RCC 7860 (cell line): ENCODE results near the gene SESN1.

Experiments used
- DNase-seq: peaks from one replicate; pipeline ENCODE4 v3.0.0-alpha.2; 2015; ENCODE audit warnings: low spot score
- FAIRE-seq: peaks from 2 replicates; lab custom pipeline; 2012; peaks lifted over from hg19 to GRCh38; lab: Jason Lieb, UNC

SESN1 gene

DNA sequence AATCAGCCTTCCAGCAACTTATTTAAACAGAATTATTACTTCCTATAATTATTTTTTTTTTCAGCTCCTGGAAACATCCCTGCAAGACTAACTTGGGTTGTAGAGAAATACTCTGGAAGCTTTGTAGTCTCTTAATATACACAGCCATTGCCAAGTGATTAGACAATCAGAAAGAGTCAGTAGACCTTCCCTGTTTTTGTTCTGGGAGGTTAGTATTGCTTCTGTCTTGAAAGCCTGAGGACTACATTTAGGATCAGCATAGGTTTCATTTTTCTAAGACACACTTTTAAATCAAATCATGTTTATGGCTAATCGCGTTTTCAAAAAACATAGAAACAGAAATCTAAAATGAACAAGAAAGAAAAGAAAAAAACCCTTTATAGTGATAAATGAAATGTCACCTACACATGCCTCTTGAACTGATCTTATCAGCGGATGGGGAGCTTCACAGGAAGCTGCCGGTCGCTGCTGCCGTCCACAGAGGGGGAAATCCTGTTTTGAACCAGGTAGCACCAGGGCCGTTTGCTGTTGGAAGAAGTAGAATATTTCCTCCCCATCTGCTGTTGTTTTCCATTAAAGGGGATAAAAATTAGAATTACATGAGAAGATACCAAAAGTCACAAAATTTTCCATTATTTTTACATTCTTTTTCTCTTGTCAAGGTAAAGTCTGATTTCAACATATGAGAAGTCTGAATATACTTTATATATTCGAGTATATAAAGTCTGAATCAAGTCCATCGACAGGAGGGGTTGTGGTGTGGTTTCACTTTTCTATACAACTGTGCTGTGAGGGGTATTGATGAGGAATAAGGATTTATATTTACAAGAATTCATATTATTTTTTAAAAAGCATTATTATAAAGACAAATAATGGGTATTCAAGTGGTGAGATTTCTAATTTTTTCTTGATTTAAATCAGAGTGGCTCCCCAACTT, 151.8 kb downstream of the SESN1 start:
- DNase-seq (no peak), FAIRE-seq (no peak)

DNA sequence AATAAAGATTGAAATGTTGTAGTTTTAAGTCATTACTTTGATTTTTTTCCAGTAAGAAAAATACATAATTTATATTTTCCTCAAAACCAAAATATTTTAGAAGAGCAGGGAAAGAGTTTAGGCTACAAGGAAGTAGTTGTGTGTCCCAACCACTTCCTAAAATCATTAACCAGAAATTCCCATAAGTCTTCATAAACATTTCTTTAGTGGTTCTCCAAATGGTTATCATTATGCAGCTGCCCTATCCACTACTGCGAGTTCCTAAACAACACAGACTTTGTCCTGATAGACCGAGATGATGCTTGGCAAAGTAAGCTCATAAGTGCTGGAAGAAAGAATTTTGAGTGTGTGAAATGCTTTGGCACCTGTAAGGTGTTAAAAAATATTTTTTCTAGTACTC, 152.8 kb downstream of the SESN1 start:
- FAIRE-seq, result peak; percentile 35
- DNase-seq, result no peak

DNA sequence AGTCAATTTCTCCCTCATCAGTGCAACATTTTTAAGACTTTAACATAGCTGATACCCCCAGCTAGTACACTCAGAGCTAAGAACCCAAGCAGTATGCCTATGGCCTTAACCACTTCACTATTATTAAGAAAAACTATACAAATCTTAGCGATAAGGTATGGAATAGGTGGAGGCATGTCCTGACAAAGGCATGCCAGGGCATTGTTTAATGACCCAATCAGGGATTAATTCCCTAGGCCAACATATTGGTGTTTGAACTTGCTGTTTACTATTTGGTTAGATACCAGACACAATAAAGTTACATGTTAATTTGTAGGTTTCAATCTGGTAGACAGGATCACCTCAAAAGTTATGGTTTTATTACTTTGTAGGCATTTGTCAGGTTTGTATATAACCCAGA, 153.4 kb downstream of the SESN1 start:
- no peak for DNase-seq

DNA sequence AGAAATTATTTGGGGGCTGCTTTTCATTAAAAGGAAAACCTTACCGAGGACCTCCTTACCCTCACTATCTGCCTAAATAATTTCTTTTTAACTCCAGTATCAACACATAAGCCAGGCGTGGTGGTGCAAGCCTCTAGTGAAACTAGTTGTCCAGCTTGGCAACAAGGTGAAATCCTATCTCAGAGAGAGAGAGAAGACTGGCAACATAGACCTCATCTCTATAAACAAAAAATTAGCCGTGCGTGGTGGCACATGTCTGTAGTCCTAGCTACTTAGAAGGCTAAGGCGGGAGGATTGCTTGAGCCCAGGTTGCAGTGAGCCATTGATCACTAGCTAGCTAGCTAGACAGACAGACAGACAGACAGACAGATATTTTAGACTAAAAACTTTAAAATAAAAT, 153.9 kb downstream of the SESN1 start:
- no peak for DNase-seq
- FAIRE-seq, result no peak

More for the DNA sequence above, 153.4 kb downstream of the SESN1 start:
- FAIRE-seq, result no peak

DNA sequence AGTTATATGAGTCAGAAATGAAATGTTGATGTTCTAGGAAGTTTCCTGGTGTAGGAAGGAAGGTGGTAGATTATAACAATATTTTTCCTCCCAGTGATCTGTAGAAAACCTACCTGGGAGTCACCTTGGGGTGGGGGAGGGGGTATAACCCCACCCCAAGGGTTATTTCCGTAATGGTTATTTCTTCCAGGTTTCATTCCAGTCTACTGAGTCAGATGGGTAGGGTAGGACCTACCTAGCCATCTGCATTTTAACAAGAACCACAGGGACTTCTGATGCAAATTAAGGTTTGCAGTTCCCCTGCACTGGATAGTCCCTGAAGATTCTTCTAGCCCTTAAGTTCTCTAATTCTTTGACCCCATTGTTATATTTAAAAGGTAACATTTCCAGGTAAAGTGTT, 157.5 kb downstream of the SESN1 start:
- DNase-seq (no peak), FAIRE-seq (no peak)
